ENCODE data around the gene RBMS3. TPM values are rescaled to one million over a fixed set of nuclear protein-coding genes. Genes with fewer than 3 reads are reported as not detected.
A peak's percentile ranks its signal among the peaks of the same experiment; 100 is the strongest.

RBMS3 gene
- total RNA-seq, 1 experiment from 2014 or later: 5.9 TPM

GRCh38 chr3:29694331-29694730 lies 413.5 kb downstream of the RBMS3 start:
- Histone ChIP-seq H3K27ac (ENCODE audit: low read depth, low read length, poor library complexity, severe bottlenecking) (peak overlapping the region; percentile 80), H3K4me1 (ENCODE audit: insufficient read depth, low read length, poor library complexity, severe bottlenecking) (peaks cover 46% of the 10 kb centered on the region), H3K9me3 (ENCODE audit: low read depth, low read length, poor library complexity, severe bottlenecking) (no peaks in the 10 kb centered on the region), H3K36me3 (ENCODE audit: insufficient read depth, low read length, poor library complexity, severe bottlenecking) (no peaks in the 10 kb centered on the region), H3K4me3 (ENCODE audit: low read depth, low read length, poor library complexity, severe bottlenecking) (no peak overlapping the region), H3K27me3 (replicated peaks; ENCODE audit: insufficient read depth, low read depth, low read length, poor library complexity) (no peaks in the 10 kb centered on the region)
- no TSS peak for BruUV-seq (replicated peaks)
- DNase-seq (ENCODE audit: low spot score): peak; percentile 49
- CTCF ChIA-PET: no interaction called here
- POLR2A ChIA-PET (ENCODE audit: low non-redundant PET): no interaction called here
- TF ChIP-seq CTCF (conservative IDR thresholded peaks at IDR 0.05; ENCODE audit: low read depth, low read length): no peak
- no peak for TF ChIP-seq EZH2 (IDR thresholded peaks at IDR 0.05; ENCODE audit: borderline replicate concordance, low read depth, low read length, poor library complexity, severe bottlenecking)
- intact Hi-C loops (cut with micrococcal nuclease; ENCODE audit: unreplicated experiment): no loop called here

- no TSS peak for BruUV-seq (replicated peaks)
- H3K27me3 ChIP-seq (replicated peaks; ENCODE audit: insufficient read depth, low read depth, low read length, poor library complexity): no peaks in the 10 kb centered on the region
- ChIA-PET CTCF (no interaction called here), POLR2A (ENCODE audit: low non-redundant PET) (no interaction called here)
- intact Hi-C loops (cut with micrococcal nuclease; ENCODE audit: unreplicated experiment): no loop called here
- H3K4me1 ChIP-seq (ENCODE audit: insufficient read depth, low read length, poor library complexity, severe bottlenecking): peaks cover 46% of the 10 kb centered on the region
- H3K36me3 ChIP-seq (ENCODE audit: insufficient read depth, low read length, poor library complexity, severe bottlenecking): no peaks in the 10 kb centered on the region
- TF ChIP-seq EZH2 (IDR thresholded peaks at IDR 0.05; ENCODE audit: borderline replicate concordance, low read depth, low read length, poor library complexity, severe bottlenecking) (no peak), CTCF (conservative IDR thresholded peaks at IDR 0.05; ENCODE audit: low read depth, low read length) (no peak)
- peak overlapping the region; percentile 80 for H3K27ac ChIP-seq (ENCODE audit: low read depth, low read length, poor library complexity, severe bottlenecking)
- no peak overlapping the region for H3K4me3 ChIP-seq (ENCODE audit: low read depth, low read length, poor library complexity, severe bottlenecking)
- peak; percentile 81 for DNase-seq (ENCODE audit: low spot score)
- no peaks in the 10 kb centered on the region for H3K9me3 ChIP-seq (ENCODE audit: low read depth, low read length, poor library complexity, severe bottlenecking)
Observed at GRCh38 chr3:29694783-29695182, 413.9 kb downstream of the RBMS3 start.

- BruUV-seq (replicated peaks): no TSS peak
- Histone ChIP-seq H3K4me1 (ENCODE audit: insufficient read depth, low read length, poor library complexity, severe bottlenecking) (peaks cover 46% of the 10 kb centered on the region), H3K27ac (ENCODE audit: low read depth, low read length, poor library complexity, severe bottlenecking) (peak overlapping the region; percentile 80), H3K27me3 (replicated peaks; ENCODE audit: insufficient read depth, low read depth, low read length, poor library complexity) (no peaks in the 10 kb centered on the region), H3K4me3 (ENCODE audit: low read depth, low read length, poor library complexity, severe bottlenecking) (no peak overlapping the region), H3K36me3 (ENCODE audit: insufficient read depth, low read length, poor library complexity, severe bottlenecking) (no peaks in the 10 kb centered on the region), H3K9me3 (ENCODE audit: low read depth, low read length, poor library complexity, severe bottlenecking) (no peaks in the 10 kb centered on the region)
- no peak for DNase-seq (ENCODE audit: low spot score)
- CTCF ChIA-PET: interaction anchor here (0.5 kb wide), 1 partner anchor 742 kb away, joined by 3 read pairs; no protein-coding TSS in a partner anchor
- intact Hi-C loops (cut with micrococcal nuclease; ENCODE audit: unreplicated experiment): no loop called here
- no peak for TF ChIP-seq CTCF (conservative IDR thresholded peaks at IDR 0.05; ENCODE audit: low read depth, low read length)
- no peak for TF ChIP-seq EZH2 (IDR thresholded peaks at IDR 0.05; ENCODE audit: borderline replicate concordance, low read depth, low read length, poor library complexity, severe bottlenecking)
- POLR2A ChIA-PET (ENCODE audit: low non-redundant PET): no interaction called here
Observed at GRCh38 chr3:29695201-29695600, 414.3 kb downstream of the RBMS3 start.

Data from A673 (cell line).